Esophagus squamous epithelium (tissue), 5 donors: ENCODE data around the gene B3GNT2. TPM values are rescaled to one million over a fixed set of nuclear protein-coding genes. Genes with fewer than 3 reads are reported as not detected.

Experiments used
- DNase-seq: peaks from one replicate; lab custom pipeline; 2025; lab: John Stamatoyannopoulos, UW
- H3K27ac ChIP-seq, 4 donors: fragments of 200-600 bp; sonication (generic); one replicate each; pipeline ENCODE4 v1.5.1; 2016 to 2019; ENCODE audit warnings: mild to moderate bottlenecking in 1 of 4
- H3K27me3 ChIP-seq, 4 donors: fragments of 200-600 bp; sonication (generic); 1 replicate in 3 of 4; 2 replicates in 1 of 4; pipeline versions ENCODE4 v1.5.1 to v1.6.0; 2017 to 2021; ENCODE audit warnings: antibody characterized with exemption in 1 of 4
- H3K36me3 ChIP-seq, 3 donors: fragments of 200-600 bp; sonication (generic); one replicate each; pipeline ENCODE4 v1.5.1; 2016 to 2019
- H3K4me1 ChIP-seq, 3 donors: fragments of 200-600 bp; sonication (generic); one replicate each; pipeline ENCODE4 v1.5.1; 2017 to 2019
- H3K4me3 ChIP-seq, 4 donors: fragments of 200-600 bp; sonication (generic); 1 replicate in 3 of 4; 2 replicates in 1 of 4; pipeline ENCODE4 v1.5.1; 2016 to 2019; ENCODE audit warnings: mild to moderate bottlenecking in 2 of 4, moderate library complexity in 1 of 4
- H3K9me3 ChIP-seq, 3 donors: fragments of 200-600 bp; sonication (generic); one replicate each; pipeline ENCODE4 v1.5.1; 2016 to 2019
- POLR2A ChIP-seq, 4 donors: fragments of 450-650 bp; IDR thresholded peaks; one replicate each; pipeline ENCODE4 v1.6.1; 2017; ENCODE audit warnings: antibody characterized with exemption in 4 of 4, mild to moderate bottlenecking in 4 of 4, moderate library complexity in 3 of 4
- WGBS, 2 donors: methylation state at CpG; one replicate each; pipeline ENCODE4 v1.1.5; 2018; 5-methylcytosine and 5-hydroxymethylcytosine counted together
- intact Hi-C: fragments of 100-400 bp; cut with DNase I; formaldehyde crosslinking; loops from one replicate; pipeline ENCODE4 v1.15.0; 2022
- total RNA-seq, 4 donors: library from RNA; depleted of rRNA; stranded (reverse); fragments of >200 nt; gene quantifications; one replicate each; pipeline ENCODE4 v1.1.0, GENCODE V29; 2016
- TF ChIP-seq, protein P1 (sequence below), 6 experiments: fragments of 450-650 bp in 4 of 6; fragments of 200-600 bp in 2 of 6; sonication (generic) in 2 of 6; IDR thresholded peaks; one replicate each; pipeline ENCODE4 v1.5.1; 2016 to 2019; ENCODE audit warnings: antibody characterized with exemption in 6 of 6, mild to moderate bottlenecking in 4 of 6, moderate library complexity in 4 of 6
- donor health status: DM: yes; HTN: yes; CAD: no.

The B3GNT2 gene
- total RNA-seq, 4 donors from 2014 or later: 22.3 to 41.9 (median 33.5) TPM

DNA sequence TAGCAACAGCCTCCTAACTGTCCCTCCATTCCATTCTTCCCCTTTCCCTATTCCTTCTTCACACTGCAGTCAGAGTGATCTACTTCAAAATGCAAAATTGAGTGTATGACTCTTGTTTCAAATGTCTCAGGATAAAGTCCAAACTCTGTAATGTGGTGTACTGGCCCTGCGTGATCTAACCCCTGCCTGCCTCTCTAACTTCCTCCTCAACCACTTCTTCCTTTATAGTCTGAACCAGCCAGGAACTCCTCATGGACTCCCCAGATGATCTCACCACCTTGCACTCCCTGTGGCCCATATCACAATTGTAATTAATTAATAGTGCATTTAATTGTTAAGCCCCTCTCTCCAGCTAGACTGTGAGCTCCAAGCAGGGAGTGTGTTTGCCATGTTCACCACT is 3.1 kb upstream of the B3GNT2 start:
- H3K4me1 ChIP-seq: peaks cover 8 to 17% (median 9%) of the 10 kb centered on the region in 3 donors
- H3K27ac ChIP-seq: no peak overlapping the region
- WGBS, 2 donors: 75 to 86% methylated on average over 1 of the region's 1 CpG
- TF ChIP-seq, protein P1, sequence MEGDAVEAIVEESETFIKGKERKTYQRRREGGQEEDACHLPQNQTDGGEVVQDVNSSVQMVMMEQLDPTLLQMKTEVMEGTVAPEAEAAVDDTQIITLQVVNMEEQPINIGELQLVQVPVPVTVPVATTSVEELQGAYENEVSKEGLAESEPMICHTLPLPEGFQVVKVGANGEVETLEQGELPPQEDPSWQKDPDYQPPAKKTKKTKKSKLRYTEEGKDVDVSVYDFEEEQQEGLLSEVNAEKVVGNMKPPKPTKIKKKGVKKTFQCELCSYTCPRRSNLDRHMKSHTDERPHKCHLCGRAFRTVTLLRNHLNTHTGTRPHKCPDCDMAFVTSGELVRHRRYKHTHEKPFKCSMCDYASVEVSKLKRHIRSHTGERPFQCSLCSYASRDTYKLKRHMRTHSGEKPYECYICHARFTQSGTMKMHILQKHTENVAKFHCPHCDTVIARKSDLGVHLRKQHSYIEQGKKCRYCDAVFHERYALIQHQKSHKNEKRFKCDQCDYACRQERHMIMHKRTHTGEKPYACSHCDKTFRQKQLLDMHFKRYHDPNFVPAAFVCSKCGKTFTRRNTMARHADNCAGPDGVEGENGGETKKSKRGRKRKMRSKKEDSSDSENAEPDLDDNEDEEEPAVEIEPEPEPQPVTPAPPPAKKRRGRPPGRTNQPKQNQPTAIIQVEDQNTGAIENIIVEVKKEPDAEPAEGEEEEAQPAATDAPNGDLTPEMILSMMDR (IDR thresholded peaks at IDR 0.05): no peak
- TF ChIP-seq POLR2A (IDR thresholded peaks at IDR 0.05): no peak
- no peak overlapping the region for H3K4me3 ChIP-seq
- H3K9me3 ChIP-seq: no peaks in the 10 kb centered on the region
- H3K36me3 ChIP-seq: no peaks in the 10 kb centered on the region
- no peak for DNase-seq
- H3K27me3 ChIP-seq: no peaks in the 10 kb centered on the region
- intact Hi-C loops: no loop called here

DNA sequence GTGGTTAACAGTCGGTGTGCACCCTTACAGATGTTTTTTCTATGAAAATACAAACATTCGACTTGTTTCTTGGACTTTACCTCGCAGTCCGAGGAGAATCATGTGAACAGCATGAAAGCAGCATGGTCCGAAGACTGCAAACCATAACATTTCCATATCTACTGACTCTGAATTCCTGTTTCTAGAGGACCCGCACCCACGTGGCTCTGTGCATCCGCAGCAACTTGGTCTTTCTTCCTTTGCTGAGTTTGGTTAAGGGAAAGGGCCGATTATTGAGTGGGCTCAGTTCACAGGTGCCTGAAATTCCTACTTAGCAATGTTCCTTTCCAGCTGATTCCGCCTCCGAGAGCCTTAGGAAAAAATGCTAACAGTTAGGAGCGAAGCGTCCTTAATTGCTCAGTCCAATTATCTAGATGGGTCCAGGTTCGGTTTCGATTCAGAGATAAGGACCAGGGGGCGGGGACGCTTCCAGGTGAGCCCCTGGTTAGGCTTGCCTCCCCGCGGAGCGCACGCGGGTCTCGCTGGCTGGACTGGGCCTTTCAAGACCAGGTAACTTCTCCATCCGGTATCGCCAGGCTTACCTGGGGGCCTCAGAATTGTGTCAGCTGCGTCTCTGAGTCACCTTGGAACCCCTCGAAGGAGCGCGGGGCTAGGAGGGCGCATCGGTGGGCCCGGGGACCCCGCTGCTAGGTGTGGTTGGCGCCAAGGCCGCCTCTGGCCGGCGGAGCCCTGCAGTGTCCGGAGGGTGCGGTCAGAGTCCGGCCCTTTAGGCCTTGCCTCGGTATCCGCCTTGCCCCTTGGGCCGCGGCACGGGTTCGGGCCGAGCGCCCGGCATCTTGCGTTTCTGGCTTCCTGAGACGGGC is 1.1 kb upstream of the B3GNT2 start:
- TF ChIP-seq, protein P1 (IDR thresholded peaks at IDR 0.05): no peak
- TF ChIP-seq POLR2A (IDR thresholded peaks at IDR 0.05): no peak
- Histone ChIP-seq H3K9me3 (no peaks in the 10 kb centered on the region), H3K4me3 (peak overlapping the region; percentile 71 to 98 (median 92)), H3K27me3 (no peaks in the 10 kb centered on the region), H3K4me1 (peaks cover 8 to 37% (median 22%) of the 10 kb centered on the region in 3 donors), H3K36me3 (no peaks in the 10 kb centered on the region), H3K27ac (peak overlapping the region; percentile 97 to 99 (median 98))
- intact Hi-C loops: no loop called here
- DNase-seq: no peak
- 73 to 89% methylated on average over 11 to 24 of the region's 51 CpGs for WGBS, 2 donors

DNA sequence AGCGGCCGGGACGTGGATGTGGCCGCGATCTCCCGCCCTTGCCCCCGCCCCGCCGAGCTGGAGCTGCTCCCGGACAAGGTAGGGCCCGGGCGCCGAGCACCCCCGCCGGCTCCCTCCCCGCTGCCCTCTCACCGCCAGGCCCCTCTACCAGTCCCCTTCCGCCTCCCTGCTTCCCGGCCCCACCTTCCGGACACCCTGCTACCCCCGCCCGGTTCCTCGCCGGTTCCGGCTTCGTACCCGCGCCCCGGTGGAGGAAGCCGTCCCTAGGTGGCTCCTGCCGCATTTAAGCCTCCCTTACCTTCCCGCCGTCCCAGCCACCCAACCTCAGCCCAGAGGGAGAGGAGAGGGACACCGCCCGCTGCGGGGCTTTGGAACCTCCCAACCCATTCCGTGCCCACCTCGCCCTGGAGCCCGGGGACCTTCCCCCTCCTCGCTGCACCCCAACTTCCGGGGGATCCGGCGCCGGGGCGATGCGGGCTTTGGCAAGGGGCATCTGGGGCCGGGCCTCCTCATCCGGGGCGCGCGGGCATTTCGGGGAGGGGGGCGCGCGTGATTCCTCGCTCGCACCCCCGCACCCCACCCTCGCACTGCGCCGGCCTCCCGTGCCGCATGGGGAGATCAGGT is 475 bp downstream of the B3GNT2 start:
- no peaks in the 10 kb centered on the region for H3K9me3 ChIP-seq
- H3K36me3 ChIP-seq: no peaks in the 10 kb centered on the region
- no peaks in the 10 kb centered on the region for H3K27me3 ChIP-seq
- peak overlapping the region; percentile 71 to 98 (median 92) for H3K4me3 ChIP-seq
- TF ChIP-seq, protein P1 (IDR thresholded peaks at IDR 0.05): peak in 1 of 6 experiments; percentile 4
- no peak for TF ChIP-seq POLR2A (IDR thresholded peaks at IDR 0.05)
- H3K4me1 ChIP-seq: peaks cover 8 to 53% (median 28%) of the 10 kb centered on the region in 3 donors
- intact Hi-C loops: no loop called here
- H3K27ac ChIP-seq: peak overlapping the region; percentile 97 to 99 (median 98)
- 0 to 1% methylated on average over 15 to 29 of the region's 63 CpGs for WGBS, 2 donors
- DNase-seq: no peak

DNA sequence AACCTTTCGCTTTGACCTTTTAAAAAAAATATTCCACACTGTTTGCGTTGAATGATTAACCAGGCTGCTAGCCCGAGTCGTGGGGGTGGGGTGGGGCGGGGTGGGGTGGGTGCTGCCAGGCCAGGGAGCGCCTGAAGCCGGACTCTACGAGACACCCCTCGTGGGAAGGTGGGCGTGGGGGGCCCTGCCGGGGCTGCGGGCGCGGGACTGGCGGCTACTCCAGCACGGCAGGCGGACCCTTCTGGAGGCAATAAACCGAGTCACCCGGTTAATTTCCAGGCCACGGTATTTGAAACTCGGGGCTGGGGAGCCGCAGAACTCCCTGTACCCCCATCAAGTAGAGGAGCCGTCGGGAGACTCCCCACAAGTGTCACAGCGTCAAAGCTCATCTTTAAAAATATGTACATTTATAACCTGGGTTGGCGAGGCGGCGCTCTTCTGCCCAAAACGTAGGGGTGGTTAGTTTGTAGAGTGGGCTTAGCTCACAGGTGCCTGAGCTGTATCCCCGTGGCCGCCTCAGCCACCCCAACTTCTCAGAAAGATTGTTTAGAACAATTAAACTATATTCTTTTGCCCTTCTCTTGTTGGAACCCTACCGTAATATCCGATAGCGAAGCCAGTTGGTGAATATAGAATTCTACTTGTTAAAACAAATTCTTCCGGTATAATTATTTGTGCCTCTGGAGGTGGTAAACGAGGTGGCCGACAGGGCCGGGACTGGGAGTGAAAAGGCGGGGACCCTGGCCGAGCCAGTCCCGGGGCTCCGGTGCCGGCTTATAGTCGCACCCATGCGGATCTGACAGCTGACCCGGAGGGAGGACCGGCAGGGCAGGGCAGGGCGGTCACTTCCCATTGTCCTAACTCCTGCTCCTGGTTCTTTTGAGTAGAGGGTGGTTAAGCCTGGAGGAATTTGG is 1.4 kb downstream of the B3GNT2 start:
- no peak for TF ChIP-seq POLR2A (IDR thresholded peaks at IDR 0.05)
- TF ChIP-seq, protein P1 (IDR thresholded peaks at IDR 0.05): no peak
- 0 to 1% methylated on average over 24 to 27 of the region's 48 CpGs for WGBS, 2 donors
- no peaks in the 10 kb centered on the region for H3K27me3 ChIP-seq
- no peaks in the 10 kb centered on the region for H3K9me3 ChIP-seq
- intact Hi-C loops: no loop called here
- H3K4me1 ChIP-seq: peaks cover 8 to 62% (median 28%) of the 10 kb centered on the region in 3 donors
- H3K36me3 ChIP-seq: no peaks in the 10 kb centered on the region
- DNase-seq: no peak
- peak overlapping the region; percentile 97 to 99 (median 98) for H3K27ac ChIP-seq
- H3K4me3 ChIP-seq: peak overlapping the region; percentile 71 to 98 (median 92)
